Measurements from ENCODE around the gene POLR3E. TPM values are rescaled to one million over a fixed set of nuclear protein-coding genes. Genes with fewer than 3 reads are reported as not detected.

Gene POLR3E
- total RNA-seq, 1 experiment from 2014 or later: 69.8 TPM

- H3K4me3 ChIP-seq (ENCODE audit: low read depth, low read length, poor library complexity, severe bottlenecking): no peak overlapping the region
- CTCF ChIA-PET: interaction anchor here (0.6 kb wide), 1 partner anchor 1168 kb away, joined by 4 read pairs; no protein-coding TSS in a partner anchor
- H3K27ac ChIP-seq (ENCODE audit: low read depth, low read length, poor library complexity, severe bottlenecking): no peak overlapping the region
- POLR2A ChIA-PET (ENCODE audit: low non-redundant PET): no interaction called here
- no peak for DNase-seq (ENCODE audit: low spot score)
- no peak for TF ChIP-seq EZH2 (IDR thresholded peaks at IDR 0.05; ENCODE audit: borderline replicate concordance, low read depth, low read length, poor library complexity, severe bottlenecking)
- TF ChIP-seq, protein P1, sequence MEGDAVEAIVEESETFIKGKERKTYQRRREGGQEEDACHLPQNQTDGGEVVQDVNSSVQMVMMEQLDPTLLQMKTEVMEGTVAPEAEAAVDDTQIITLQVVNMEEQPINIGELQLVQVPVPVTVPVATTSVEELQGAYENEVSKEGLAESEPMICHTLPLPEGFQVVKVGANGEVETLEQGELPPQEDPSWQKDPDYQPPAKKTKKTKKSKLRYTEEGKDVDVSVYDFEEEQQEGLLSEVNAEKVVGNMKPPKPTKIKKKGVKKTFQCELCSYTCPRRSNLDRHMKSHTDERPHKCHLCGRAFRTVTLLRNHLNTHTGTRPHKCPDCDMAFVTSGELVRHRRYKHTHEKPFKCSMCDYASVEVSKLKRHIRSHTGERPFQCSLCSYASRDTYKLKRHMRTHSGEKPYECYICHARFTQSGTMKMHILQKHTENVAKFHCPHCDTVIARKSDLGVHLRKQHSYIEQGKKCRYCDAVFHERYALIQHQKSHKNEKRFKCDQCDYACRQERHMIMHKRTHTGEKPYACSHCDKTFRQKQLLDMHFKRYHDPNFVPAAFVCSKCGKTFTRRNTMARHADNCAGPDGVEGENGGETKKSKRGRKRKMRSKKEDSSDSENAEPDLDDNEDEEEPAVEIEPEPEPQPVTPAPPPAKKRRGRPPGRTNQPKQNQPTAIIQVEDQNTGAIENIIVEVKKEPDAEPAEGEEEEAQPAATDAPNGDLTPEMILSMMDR (conservative IDR thresholded peaks at IDR 0.05; ENCODE audit: low read depth, low read length): no peak
- no TSS peak for BruUV-seq (replicated peaks)
- no peaks in the 10 kb centered on the region for H3K4me1 ChIP-seq (ENCODE audit: insufficient read depth, low read length, poor library complexity, severe bottlenecking)
- H3K36me3 ChIP-seq (ENCODE audit: insufficient read depth, low read length, poor library complexity, severe bottlenecking): peaks cover 45% of the 10 kb centered on the region
- H3K9me3 ChIP-seq (ENCODE audit: low read depth, low read length, poor library complexity, severe bottlenecking): peaks cover 26% of the 10 kb centered on the region
- H3K27me3 ChIP-seq (replicated peaks; ENCODE audit: insufficient read depth, low read depth, low read length, poor library complexity): no peaks in the 10 kb centered on the region
- intact Hi-C loops (cut with micrococcal nuclease; ENCODE audit: unreplicated experiment): loop anchor here (10.0 kb wide), 1 partner anchor 338 kb away; no protein-coding TSS in a partner anchor
Measured at GRCh38 chr16:22336581-22336980, 39.4 kb downstream of the POLR3E start.

DNA sequence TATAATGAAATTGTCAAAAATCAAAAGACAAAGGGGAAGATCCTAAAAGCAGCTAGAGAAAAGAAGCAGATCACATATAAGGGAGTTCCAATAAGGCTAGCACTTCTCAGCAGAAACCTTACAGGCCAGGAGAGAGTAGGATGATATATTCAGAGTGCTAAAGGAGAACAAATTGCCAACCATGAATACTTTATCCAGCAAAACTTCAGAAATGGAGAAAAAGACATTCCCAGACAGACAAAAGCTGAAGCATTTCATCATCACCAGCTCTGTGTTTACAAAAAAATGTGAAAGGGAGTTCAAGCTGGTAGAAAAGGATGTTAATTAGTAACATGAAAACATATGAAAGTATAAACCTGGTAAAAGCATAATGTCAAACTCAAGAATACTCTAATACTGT lies 39.8 kb downstream of the POLR3E start:
- Histone ChIP-seq H3K36me3 (ENCODE audit: insufficient read depth, low read length, poor library complexity, severe bottlenecking) (peaks cover 43% of the 10 kb centered on the region), H3K27me3 (replicated peaks; ENCODE audit: insufficient read depth, low read depth, low read length, poor library complexity) (no peaks in the 10 kb centered on the region), H3K27ac (ENCODE audit: low read depth, low read length, poor library complexity, severe bottlenecking) (no peak overlapping the region), H3K4me1 (ENCODE audit: insufficient read depth, low read length, poor library complexity, severe bottlenecking) (no peaks in the 10 kb centered on the region), H3K4me3 (ENCODE audit: low read depth, low read length, poor library complexity, severe bottlenecking) (no peak overlapping the region), H3K9me3 (ENCODE audit: low read depth, low read length, poor library complexity, severe bottlenecking) (peaks cover 26% of the 10 kb centered on the region)
- TF ChIP-seq EZH2 (IDR thresholded peaks at IDR 0.05; ENCODE audit: borderline replicate concordance, low read depth, low read length, poor library complexity, severe bottlenecking): no peak
- TF ChIP-seq, protein P1 (conservative IDR thresholded peaks at IDR 0.05; ENCODE audit: low read depth, low read length): no peak
- CTCF ChIA-PET: no interaction called here
- no peak for DNase-seq (ENCODE audit: low spot score)
- intact Hi-C loops (cut with micrococcal nuclease; ENCODE audit: unreplicated experiment): loop anchor here (10.0 kb wide), 1 partner anchor 338 kb away; no protein-coding TSS in a partner anchor
- BruUV-seq (replicated peaks): no TSS peak
- POLR2A ChIA-PET (ENCODE audit: low non-redundant PET): no interaction called here

DNA sequence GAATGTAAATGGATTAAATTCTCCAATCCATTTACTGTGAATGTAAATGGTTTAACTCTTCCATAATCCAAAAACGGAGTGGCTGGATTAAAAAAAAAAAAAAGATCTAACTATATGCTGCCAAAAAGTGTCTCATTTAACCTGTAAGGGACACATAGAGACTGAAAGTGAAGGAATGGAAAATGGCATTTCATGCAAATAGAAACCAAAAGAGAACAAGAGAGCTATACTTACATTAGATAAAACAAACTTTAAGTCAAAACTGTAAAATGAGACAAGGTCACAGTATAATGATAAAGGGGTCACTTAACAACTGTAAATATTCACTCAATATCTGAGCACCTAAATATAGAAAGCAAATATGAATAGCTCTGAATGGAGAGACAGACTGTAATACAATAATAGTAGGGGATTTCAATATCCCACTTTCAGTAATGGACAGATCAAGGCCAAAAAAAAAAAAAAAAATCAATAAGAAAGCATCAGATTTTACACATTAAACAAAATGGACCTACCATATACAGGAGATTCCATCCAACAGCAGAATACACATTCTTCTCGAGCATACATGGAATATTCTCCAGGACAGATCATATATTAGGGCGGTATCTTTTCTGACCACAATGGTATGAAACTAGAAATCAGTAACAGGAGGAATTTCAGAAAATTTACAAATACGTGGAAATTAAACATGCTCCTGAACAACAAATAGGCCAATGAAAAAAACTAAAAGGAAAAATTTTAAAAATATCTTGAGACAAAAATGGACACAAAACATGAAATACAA lies 40.8 kb downstream of the POLR3E start:
- no peak for DNase-seq (ENCODE audit: low spot score)
- ChIA-PET CTCF (no interaction called here), POLR2A (ENCODE audit: low non-redundant PET) (interaction anchor here (0.7 kb wide), 1 partner anchor 776 kb away, joined by 14 read pairs; no protein-coding TSS in a partner anchor)
- intact Hi-C loops (cut with micrococcal nuclease; ENCODE audit: unreplicated experiment): loop anchor here (10.0 kb wide), 1 partner anchor 337 kb away; no protein-coding TSS in a partner anchor
- H3K36me3 ChIP-seq (ENCODE audit: insufficient read depth, low read length, poor library complexity, severe bottlenecking): peaks cover 36% of the 10 kb centered on the region
- H3K4me1 ChIP-seq (ENCODE audit: insufficient read depth, low read length, poor library complexity, severe bottlenecking): no peaks in the 10 kb centered on the region
- no peaks in the 10 kb centered on the region for H3K27me3 ChIP-seq (replicated peaks; ENCODE audit: insufficient read depth, low read depth, low read length, poor library complexity)
- no peak overlapping the region for H3K4me3 ChIP-seq (ENCODE audit: low read depth, low read length, poor library complexity, severe bottlenecking)
- H3K9me3 ChIP-seq (ENCODE audit: low read depth, low read length, poor library complexity, severe bottlenecking): peaks cover 26% of the 10 kb centered on the region
- no peak overlapping the region for H3K27ac ChIP-seq (ENCODE audit: low read depth, low read length, poor library complexity, severe bottlenecking)
- TF ChIP-seq EZH2 (IDR thresholded peaks at IDR 0.05; ENCODE audit: borderline replicate concordance, low read depth, low read length, poor library complexity, severe bottlenecking): no peak
- TF ChIP-seq, protein P1 (conservative IDR thresholded peaks at IDR 0.05; ENCODE audit: low read depth, low read length): no peak
- BruUV-seq (replicated peaks): no TSS peak

Measured in A673 (cell line).